WI38 (cell line): ENCODE results near the gene NOX3.

Experiments used
- H3K4me3 ChIP-seq: 2 replicates; pipeline ENCODE4 v1.5.1; 2011; ENCODE audit warnings: low read depth, mild to moderate bottlenecking, control low read depth, low read length
- CTCF ChIP-seq: IDR thresholded peaks from 2 replicates; pipeline ENCODE4 v1.5.1; 2012; ENCODE audit warnings: low read depth, mild to moderate bottlenecking, control low read depth, low read length

NOX3 gene

DNA sequence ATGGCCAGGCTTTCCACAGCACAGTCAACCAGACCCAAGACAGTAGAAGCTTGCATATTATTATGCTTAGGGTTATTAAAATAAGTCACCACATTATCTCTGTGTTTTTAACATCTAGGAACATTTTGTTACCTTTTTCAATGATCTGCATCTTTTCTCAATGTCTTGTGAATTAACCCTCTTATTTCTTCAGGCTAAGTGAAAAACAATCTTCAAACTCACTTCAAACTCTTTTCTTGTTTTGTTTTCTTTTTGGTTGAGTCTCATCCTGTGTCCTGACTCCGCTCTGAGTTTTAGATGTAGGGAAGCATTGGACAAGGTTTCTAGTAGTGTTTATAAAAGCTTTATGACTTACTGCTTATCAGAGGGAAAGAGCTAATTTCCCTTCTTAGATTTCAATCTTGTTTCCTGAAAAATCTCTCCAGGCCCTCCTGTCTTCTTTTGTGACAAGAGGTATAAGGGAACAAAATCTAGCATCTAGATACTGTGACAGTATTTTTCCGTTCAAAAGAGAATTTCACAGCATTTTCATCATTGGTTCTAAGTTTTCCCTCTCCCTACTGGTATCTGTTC, 26.2 kb downstream of the NOX3 start:
- TF ChIP-seq CTCF = no peak

DNA sequence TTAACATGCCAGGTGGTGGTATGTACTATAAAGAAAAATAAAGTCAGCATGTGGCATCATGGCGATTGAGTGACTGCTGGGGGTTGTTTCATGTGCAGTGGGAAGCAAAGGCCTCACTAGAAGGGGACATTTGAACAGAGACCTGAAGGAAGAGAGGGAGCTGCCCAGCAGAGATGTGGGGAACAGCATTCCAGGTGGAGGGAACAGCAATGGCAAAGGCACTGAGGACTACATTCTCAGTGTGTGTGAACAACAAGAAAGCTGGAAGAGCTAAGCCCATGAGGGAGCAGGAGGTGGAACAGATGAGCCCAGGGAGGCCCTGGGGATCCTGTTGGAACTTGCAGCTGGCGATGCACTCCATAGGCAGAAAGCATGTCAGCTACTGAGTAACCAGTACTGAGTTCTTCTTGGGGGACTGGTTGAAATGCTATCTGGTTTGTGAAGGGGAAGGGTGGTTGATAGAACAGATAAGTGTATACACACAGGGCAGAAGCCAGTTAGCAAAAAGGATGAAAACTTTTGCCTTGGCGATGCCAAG, 29.2 kb downstream of the NOX3 start:
- no peak for TF ChIP-seq CTCF

More for the DNA sequence above, 26.2 kb downstream of the NOX3 start:
- H3K4me3 ChIP-seq = no peak overlapping the region

DNA sequence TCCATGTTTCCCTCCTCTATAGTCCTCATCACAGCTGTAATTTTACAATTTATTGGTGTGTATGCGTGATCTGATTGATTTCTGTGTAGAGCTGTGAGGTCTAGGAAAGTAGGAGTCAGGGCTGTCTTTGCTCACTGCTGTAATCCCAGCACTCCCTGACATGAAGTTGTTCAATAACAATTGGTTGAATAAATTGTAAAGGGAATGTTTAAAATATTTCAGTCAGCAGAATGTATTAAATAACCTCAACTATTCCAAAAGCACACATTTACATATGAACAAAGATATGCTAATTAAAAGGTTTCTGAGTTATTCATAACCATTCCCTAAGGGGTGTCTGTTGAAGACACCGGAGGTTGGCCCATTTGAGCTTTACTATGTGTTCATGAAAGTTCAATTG, 31.5 kb downstream of the NOX3 start:
- TF ChIP-seq CTCF = no peak
- H3K4me3 ChIP-seq = no peak overlapping the region

More for the DNA sequence above, 29.2 kb downstream of the NOX3 start:
- H3K4me3 ChIP-seq = no peak overlapping the region

GRCh38 chr6:155422635-155423034, 33.0 kb downstream of the NOX3 start:
- no peak overlapping the region for H3K4me3 ChIP-seq
- no peak for TF ChIP-seq CTCF

- no peak overlapping the region for H3K4me3 ChIP-seq
- no peak for TF ChIP-seq CTCF
Observed at GRCh38 chr6:155420492-155420891, 35.1 kb downstream of the NOX3 start.

DNA sequence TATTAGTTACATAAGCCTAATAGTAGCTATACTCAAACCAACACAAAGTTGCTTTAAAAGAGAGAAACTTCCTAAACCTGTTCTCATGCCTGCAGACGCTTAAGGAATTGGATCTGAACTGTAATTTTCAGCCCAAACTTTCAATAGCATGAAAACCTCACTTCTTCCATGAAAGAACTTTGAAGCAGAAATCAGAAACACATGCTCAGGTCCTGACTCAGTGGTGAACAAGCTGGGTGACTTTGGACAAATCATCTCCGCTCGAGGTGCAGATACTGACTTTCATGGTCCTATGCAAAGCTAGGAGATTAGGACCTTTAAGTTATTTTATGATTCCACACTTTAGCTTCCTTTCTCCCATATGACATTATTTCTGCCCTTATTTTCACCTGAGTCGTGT, 36.5 kb downstream of the NOX3 start:
- TF ChIP-seq CTCF = no peak
- H3K4me3 ChIP-seq = no peak overlapping the region

DNA sequence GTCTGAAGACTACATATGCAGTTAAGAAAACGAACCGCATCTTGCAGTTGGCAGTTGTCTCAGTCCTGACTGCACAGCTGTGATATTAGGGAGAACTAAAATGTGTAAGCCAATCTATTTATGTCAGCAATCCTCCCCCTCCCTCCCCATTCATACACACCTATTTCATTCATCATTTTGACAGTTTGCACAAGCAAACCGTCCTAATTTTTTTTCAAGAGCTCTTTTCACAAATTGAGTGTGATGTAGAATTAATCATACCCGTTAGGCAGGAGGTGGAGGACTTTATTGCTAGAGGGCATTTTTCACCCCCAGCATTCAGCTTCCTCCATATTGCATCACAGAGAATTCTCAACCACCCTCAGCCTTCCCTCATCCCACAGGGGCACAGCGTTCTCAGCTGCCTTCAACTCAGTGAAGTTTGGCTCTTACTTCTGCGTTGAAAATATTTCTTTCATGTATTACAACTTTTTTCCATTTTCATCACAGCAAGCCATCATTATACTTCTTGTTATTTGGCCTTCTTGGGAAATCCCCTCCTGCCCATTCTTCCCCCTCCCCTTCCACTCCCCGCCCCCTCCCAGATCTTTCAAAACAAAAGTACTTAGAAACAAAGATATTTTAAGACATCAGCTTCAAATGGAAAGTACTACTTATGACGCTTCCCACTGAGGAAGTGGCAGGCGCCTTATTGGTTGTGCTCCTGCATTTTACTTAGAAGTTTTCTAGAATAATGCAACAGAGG, 37.5 kb downstream of the NOX3 start:
- H3K4me3 ChIP-seq = no peak overlapping the region
- no peak for TF ChIP-seq CTCF
